Nephron (organoid): ENCODE results near the gene POLR3B.
A peak's percentile ranks its signal among the peaks of the same experiment; 100 is the strongest.

Experiments used
- H3K27ac Mint-ChIP-seq, 3 experiments: 2 replicates each; pipeline ENCODE4 v1.8.0; 2020; ENCODE audit warnings: mixed read lengths in 3 of 3, mild to moderate bottlenecking in 2 of 3, moderate library complexity in 1 of 3
- H3K27me3 Mint-ChIP-seq: 2 replicates; pipeline ENCODE4 v1.8.0; 2021; ENCODE audit warnings: low read depth, mild to moderate bottlenecking, moderate library complexity, mixed read lengths
- H3K36me3 Mint-ChIP-seq: 2 replicates; pipeline ENCODE4 v1.8.0; 2020; ENCODE audit warnings: low read depth, mixed read lengths
- H3K4me1 Mint-ChIP-seq: 2 replicates; pipeline ENCODE4 v1.8.0; 2020; ENCODE audit warnings: mixed read lengths
- H3K4me3 Mint-ChIP-seq, 3 experiments: 2 replicates each; pipeline ENCODE4 v1.8.0; 2020; ENCODE audit warnings: mild to moderate bottlenecking in 3 of 3, mixed read lengths in 3 of 3, moderate library complexity in 2 of 3
- H3K9me3 Mint-ChIP-seq: 2 replicates; pipeline ENCODE4 v1.8.0; 2020; ENCODE audit warnings: mixed read lengths
- CTCF ChIP-seq, 3 experiments: fragments of 200-600 bp; sonication (generic); IDR thresholded peaks; one replicate each; pipeline ENCODE4 v1.5.0; 2021; ENCODE audit warnings: antibody characterized with exemption in 3 of 3; ENCODE audit not compliant: unreplicated experiment in 3 of 3

POLR3B gene

DNA sequence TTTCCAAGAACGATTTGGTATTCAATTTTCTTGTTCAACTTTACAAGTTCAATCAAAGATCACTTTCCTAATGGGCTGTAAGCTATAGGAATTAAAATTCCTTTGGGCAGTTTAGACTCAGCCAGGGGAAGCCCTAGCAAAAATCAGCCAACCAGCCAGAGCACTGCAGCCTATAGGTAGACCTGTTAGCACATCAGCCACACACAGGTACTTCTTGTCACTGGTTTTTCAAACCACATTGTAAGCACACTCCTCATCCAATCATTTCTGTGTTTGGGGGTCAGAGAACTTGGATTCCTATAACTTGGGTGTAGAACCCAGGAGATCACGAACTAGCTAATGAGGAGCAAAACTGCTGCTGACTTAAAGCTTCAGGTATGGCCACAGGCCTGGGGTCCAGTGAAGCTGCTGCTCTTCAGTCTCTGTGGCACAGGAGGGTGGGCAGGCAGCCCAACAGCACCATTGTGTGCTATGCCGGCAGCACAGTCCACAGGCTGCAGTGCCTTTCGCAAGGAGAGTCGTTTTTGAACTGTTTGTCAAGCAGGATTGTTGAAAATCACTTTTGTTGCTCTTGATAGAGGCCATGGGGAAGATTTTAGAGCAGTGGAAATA is 137.9 kb downstream of the POLR3B start:
- TF ChIP-seq CTCF (IDR thresholded peaks at IDR 0.05; ENCODE audit: unreplicated experiment in 3 of 3): no peak
- H3K36me3 Mint-ChIP-seq: peaks cover 39% of the 10 kb centered on the region
- H3K27me3 Mint-ChIP-seq: no peaks in the 10 kb centered on the region
- peak overlapping the region in 2 of 3 experiments; percentile 50 to 75 for H3K27ac Mint-ChIP-seq
- peaks cover 24% of the 10 kb centered on the region for H3K4me1 Mint-ChIP-seq
- H3K9me3 Mint-ChIP-seq: no peaks in the 10 kb centered on the region
- H3K4me3 Mint-ChIP-seq: no peak overlapping the region

- no peaks in the 10 kb centered on the region for H3K9me3 Mint-ChIP-seq
- peaks cover 47% of the 10 kb centered on the region for H3K36me3 Mint-ChIP-seq
- no peak overlapping the region for H3K4me3 Mint-ChIP-seq
- H3K27ac Mint-ChIP-seq: no peak overlapping the region
- no peaks in the 10 kb centered on the region for H3K27me3 Mint-ChIP-seq
- H3K4me1 Mint-ChIP-seq: peaks cover 19% of the 10 kb centered on the region
- no peak for TF ChIP-seq CTCF (IDR thresholded peaks at IDR 0.05; ENCODE audit: unreplicated experiment in 3 of 3)
Measured at GRCh38 chr12:106498056-106498455, 140.5 kb downstream of the POLR3B start.

DNA sequence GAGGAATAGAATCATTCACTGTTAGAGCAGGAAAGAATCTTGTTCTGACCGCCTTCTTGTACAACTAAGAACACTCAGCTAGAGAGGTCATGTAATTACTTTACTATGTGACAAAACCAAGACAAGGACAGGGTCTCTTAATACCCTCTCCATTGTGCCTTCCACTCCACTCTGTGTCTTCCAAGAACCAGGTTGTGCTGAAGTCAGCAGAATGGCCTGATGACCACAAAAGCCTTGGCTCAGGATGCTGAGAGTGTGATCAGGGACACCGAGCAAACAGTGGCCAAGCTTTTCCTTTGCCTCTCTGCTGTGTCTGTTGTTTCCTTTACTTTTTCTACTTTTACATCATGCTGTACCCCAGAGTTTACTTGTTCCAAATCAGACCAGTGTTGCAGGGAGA is 142.1 kb downstream of the POLR3B start:
- no peak for TF ChIP-seq CTCF (IDR thresholded peaks at IDR 0.05; ENCODE audit: unreplicated experiment in 3 of 3)
- Mint-ChIP-seq H3K36me3 (peaks cover 55% of the 10 kb centered on the region), H3K4me1 (peaks cover 6% of the 10 kb centered on the region), H3K27ac (no peak overlapping the region), H3K4me3 (no peak overlapping the region), H3K27me3 (no peaks in the 10 kb centered on the region), H3K9me3 (no peaks in the 10 kb centered on the region)

- Mint-ChIP-seq H3K4me3 (no peak overlapping the region), H3K27me3 (no peaks in the 10 kb centered on the region), H3K9me3 (no peaks in the 10 kb centered on the region), H3K27ac (no peak overlapping the region), H3K36me3 (peaks cover 50% of the 10 kb centered on the region), H3K4me1 (no peaks in the 10 kb centered on the region)
- TF ChIP-seq CTCF (IDR thresholded peaks at IDR 0.05; ENCODE audit: unreplicated experiment in 3 of 3): no peak
Measured at GRCh38 chr12:106506691-106507090, 149.1 kb downstream of the POLR3B start.

DNA sequence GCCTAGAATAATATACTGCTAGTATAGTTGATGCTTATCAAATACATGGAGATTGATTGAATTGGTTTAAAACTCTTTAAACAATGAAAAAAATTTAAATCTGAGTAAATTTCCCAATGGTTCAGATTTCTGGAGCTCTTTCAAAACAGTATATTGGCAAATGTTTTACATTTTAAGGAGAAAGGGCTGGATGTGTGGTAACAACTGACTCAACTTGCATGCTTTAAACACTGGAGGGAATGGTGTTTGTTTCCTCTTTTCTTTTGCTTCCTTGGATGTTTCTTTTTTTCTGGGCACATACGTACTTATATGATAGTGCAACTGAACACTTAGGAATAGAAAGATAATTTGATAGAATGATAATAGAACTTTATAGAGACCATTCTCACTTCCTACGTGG is 151.4 kb downstream of the POLR3B start:
- H3K27me3 Mint-ChIP-seq: no peaks in the 10 kb centered on the region
- H3K4me1 Mint-ChIP-seq: no peaks in the 10 kb centered on the region
- H3K9me3 Mint-ChIP-seq: no peaks in the 10 kb centered on the region
- H3K36me3 Mint-ChIP-seq: peaks cover 43% of the 10 kb centered on the region
- no peak overlapping the region for H3K4me3 Mint-ChIP-seq
- no peak for TF ChIP-seq CTCF (IDR thresholded peaks at IDR 0.05; ENCODE audit: unreplicated experiment in 3 of 3)
- H3K27ac Mint-ChIP-seq: no peak overlapping the region

DNA sequence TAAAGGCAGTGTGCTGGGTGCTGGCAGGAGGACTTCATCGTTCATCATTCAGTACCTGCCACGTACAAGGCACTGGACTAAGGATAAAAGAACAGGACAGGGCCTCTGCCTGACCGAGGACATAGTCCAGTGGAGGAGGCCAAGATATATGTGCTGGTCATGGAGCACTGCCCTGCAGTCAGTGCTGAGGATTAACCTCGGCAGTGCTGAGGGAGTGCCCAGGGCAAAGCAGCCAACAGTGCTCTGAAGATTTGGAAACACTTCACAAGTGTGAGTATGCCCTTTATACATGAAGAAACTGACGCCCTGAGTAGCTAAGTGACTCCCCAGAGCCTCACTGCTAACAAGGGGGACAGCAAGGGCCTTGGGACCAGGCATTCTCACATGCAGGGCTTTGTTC is 153.8 kb downstream of the POLR3B start:
- no peaks in the 10 kb centered on the region for H3K27me3 Mint-ChIP-seq
- H3K9me3 Mint-ChIP-seq: no peaks in the 10 kb centered on the region
- no peak overlapping the region for H3K4me3 Mint-ChIP-seq
- no peak overlapping the region for H3K27ac Mint-ChIP-seq
- TF ChIP-seq CTCF (IDR thresholded peaks at IDR 0.05; ENCODE audit: unreplicated experiment in 3 of 3): no peak
- H3K36me3 Mint-ChIP-seq: peaks cover 35% of the 10 kb centered on the region
- no peaks in the 10 kb centered on the region for H3K4me1 Mint-ChIP-seq
